K562 (cell line): ENCODE measurements around the gene HNF4A. TPM values are rescaled to one million over a fixed set of nuclear protein-coding genes. Genes with fewer than 3 reads are reported as not detected.

ENCODE experiments used
- CBX2 ChIP-seq: fragments of 200-600 bp; sonication (generic); IDR thresholded peaks from one replicate; pipeline ENCODE4 v1.6.1; 2012; ENCODE audit warnings: mild to moderate bottlenecking, low read length, inconsistent platforms; ENCODE audit not compliant: insufficient read depth, poor library complexity, severe bottlenecking
- HIVEP1 ChIP-seq: fragments of 250-450 bp; sonication (Bioruptor Pico); IDR thresholded peaks from 2 replicates; pipeline ENCODE4 v1.4.0; 2020; ENCODE audit warnings: mild to moderate bottlenecking
- SMAD1 ChIP-seq: fragments of 150-350 bp; IDR thresholded peaks from 2 replicates; pipeline ENCODE4 v1.6.1; 2014; ENCODE audit warnings: low read length, low read depth; ENCODE audit not compliant: partially characterized antibody
- ZBTB11 ChIP-seq, 3 experiments: fragments of 200-800 bp in 1 of 3; fragments of 250-450 bp in 1 of 3; fragments of 450-650 bp in 1 of 3; sonication (Bioruptor Pico) in 1 of 3; sonication (Bioruptor generic) in 1 of 3; formaldehyde crosslinking in 1 of 3; IDR thresholded peaks; 2 replicates each; pipeline versions ENCODE4 v1.6.1 to v1.8.0; 2016 to 2022; ENCODE audit warnings: mild to moderate bottlenecking in 2 of 3, missing genetic modification characterization in 2 of 3, missing compliant biosample characterization in 1 of 3, moderate library complexity in 1 of 3
- ZBTB9 ChIP-seq: fragments of 450-650 bp; formaldehyde crosslinking; IDR thresholded peaks from 2 replicates; pipeline ENCODE4 v1.4.0; 2020; ENCODE audit warnings: mild to moderate bottlenecking, moderate library complexity
- ZNF232 ChIP-seq: sonication (generic); formaldehyde crosslinking; IDR thresholded peaks from 2 replicates; pipeline ENCODE4 v1.8.0; 2022; ENCODE audit warnings: mild to moderate bottlenecking, missing genetic modification reagents
- ZNF398 ChIP-seq: fragments of 250-450 bp; sonication (Bioruptor Pico); IDR thresholded peaks from 2 replicates; pipeline ENCODE4 v1.8.0; 2021; ENCODE audit warnings: moderate library complexity, mild to moderate bottlenecking, inconsistent platforms
- ZNF407 ChIP-seq: fragments of 450-650 bp; IDR thresholded peaks from 2 replicates; pipeline ENCODE4 v1.6.1; 2016; ENCODE audit warnings: low read depth
- ZNF655 ChIP-seq: fragments of 250-450 bp; sonication (Bioruptor Pico); IDR thresholded peaks from 2 replicates; pipeline ENCODE4 v1.5.0; 2021
- ZNF75A ChIP-seq: fragments of 450-650 bp; formaldehyde crosslinking; IDR thresholded peaks from 2 replicates; pipeline ENCODE4 v1.4.0; 2020; ENCODE audit warnings: mild to moderate bottlenecking
- polyA plus RNA-seq, 8 experiments: library from polyadenylated mRNA; depleted of rRNA in 4 of 8; stranded (reverse) in 5 of 8; unstranded in 3 of 8; fragments of >200 nt; fragmentation: Nextera tagmentation in 2 of 8; fragmentation: Illumina TruSeq in 1 of 8; extraction: Ambion mirVana in 2 of 8; extraction: Trizol in 1 of 8; gene quantifications; 2 replicates each; pipeline versions ENCODE4 v1.2.1 to v1.2.3, GENCODE V29; 2011 to 2014; ENCODE audit warnings: inconsistent platforms in 1 of 8, missing spikeins in 1 of 8
- total RNA-seq, 7 experiments: library from RNA; depleted of rRNA in 6 of 7; stranded (reverse); fragments of >200 nt in 6 of 7; fragmentation: Illumina TruSeq in 2 of 7; extraction: Trizol in 2 of 7; gene quantifications; 2 replicates each; pipeline versions ENCODE4 v1.2.1 to v1.2.3, GENCODE V29; 2011 to 2021; ENCODE audit warnings: low replicate concordance in 1 of 7

The HNF4A gene
- total and polyA plus RNA-seq, 9 of the 15 experiments (the other 6 are each of a cell fraction or from before 2014, with no cell fraction given) = 0.03 to 0.27 (median 0.08) TPM; not detected in 5

GRCh38 chr20:44388466-44389023 is 33.0 kb downstream of the HNF4A start (continued):
- TF ChIP-seq CBX2 = no peak
- TF ChIP-seq ZBTB9 (CRISPR knock-in tag) = no peak
- TF ChIP-seq ZNF398 (CRISPR knock-in tag) = no peak
- no peak for TF ChIP-seq ZBTB11 (CRISPR knock-in tag; IDR thresholded peaks at IDR 0.05)
- no peak for TF ChIP-seq ZNF75A (CRISPR knock-in tag)
- no peak for TF ChIP-seq ZNF655 (CRISPR knock-in tag)
- TF ChIP-seq ZNF407 = no peak
- TF ChIP-seq HIVEP1 (CRISPR knock-in tag) = no peak
- TF ChIP-seq ZNF232 (CRISPR knock-in tag) = peak; percentile 93; the same call in 1 of the 2 replicates
- no peak for TF ChIP-seq SMAD1
